A549 treated with Hydrocortisone at 1 μM for 4 hours (cell line): ENCODE results near the gene NFATC4. TPM values are rescaled to one million over a fixed set of nuclear protein-coding genes. Genes with fewer than 3 reads are reported as not detected.

Experiments
- total RNA-seq: library from RNA; stranded (reverse); fragments of 200-300 nt; extraction: Qiagen RNA extraction; gene quantifications from 5 replicates; pipeline ENCODE4 v1.2.3, GENCODE V29; 2022

Gene NFATC4
- 0.10 to 0.31 TPM (median 0.15 TPM) in 4 of 5 replicates, not detected in the other for total RNA-seq

GRCh38 chr14:24367514-24368211 is at the start of gene NFATC4:
Gene NFATC4, plus strand, starts transcription at chr14:24368184. Its CDS starts 157 bp downstream, at chr14:24368341.

GRCh38 chr14:24334431-24335291 is 33.3 kb upstream of the NFATC4 start, which contains the start of gene ADCY4:
Gene ADCY4, minus strand, starts transcription at chr14:24335071. Its CDS starts 419 bp downstream, at chr14:24334652.

GRCh38 chr14:24339284-24340151 is 28.5 kb upstream of the NFATC4 start, which contains the start of gene RIPK3:
Gene RIPK3, minus strand, starts transcription at chr14:24339991. Its CDS starts 165 bp downstream, at chr14:24339826.

GRCh38 chr14:24398653-24399446 is 30.9 kb downstream of the NFATC4 start, which contains the start of gene NYNRIN:
Gene NYNRIN, plus strand, starts transcription at chr14:24399003. Its CDS starts 244 bp downstream, at chr14:24399247.

Other genes starting within 250 kb of the NFATC4 start
- gene FITM1, start 237.5 kb upstream of the NFATC4 start, total RNA-seq = 0.13 to 0.18 TPM (median 0.14 TPM) in 3 of 5 replicates, not detected in the others
- gene PSME1, start 232.0 kb upstream of the NFATC4 start, total RNA-seq = 159 to 189 TPM (median 167 TPM) in 5 replicates
- 46.8 to 61.3 TPM (median 57.0 TPM) in 5 replicates for gene EMC9, start 226.6 kb upstream of the NFATC4 start, total RNA-seq
- 143 to 202 TPM (median 162 TPM) in 5 replicates for gene PSME2, start 221.6 kb upstream of the NFATC4 start, total RNA-seq
- gene RNF31, start 220.7 kb upstream of the NFATC4 start, total RNA-seq = 23.2 to 36.4 TPM (median 28.7 TPM) in 5 replicates
- 15.5 to 20.2 TPM (median 17.9 TPM) in 5 replicates for gene IRF9, start 206.9 kb upstream of the NFATC4 start, total RNA-seq
- gene REC8, start 196.1 kb upstream of the NFATC4 start, total RNA-seq = 2.6 to 5.9 TPM (median 4.3 TPM) in 5 replicates
- 74.1 to 86.9 TPM (median 75.7 TPM) in 5 replicates for gene IPO4, start 179.4 kb upstream of the NFATC4 start, total RNA-seq
- 61.4 to 81.2 TPM (median 65.5 TPM) in 5 replicates for gene TM9SF1, start 172.7 kb upstream of the NFATC4 start, total RNA-seq
- not detected in 5 replicates for gene TSSK4, start 162.5 kb upstream of the NFATC4 start, total RNA-seq
- gene CHMP4A, start 154.7 kb upstream of the NFATC4 start, total RNA-seq = 77.5 to 105 TPM (median 83.7 TPM) in 5 replicates
- gene MDP1, start 152.1 kb upstream of the NFATC4 start, total RNA-seq = 28.0 to 33.9 TPM (median 32.1 TPM) in 5 replicates
- 411 to 486 TPM (median 455 TPM) in 5 replicates for gene NEDD8, start 135.8 kb upstream of the NFATC4 start, total RNA-seq
- 53.0 to 66.2 TPM (median 59.0 TPM) in 5 replicates for gene GMPR2, start 135.3 kb upstream of the NFATC4 start, total RNA-seq
- gene TINF2, start 125.6 kb upstream of the NFATC4 start, total RNA-seq = 32.1 to 38.5 TPM (median 37.3 TPM) in 5 replicates
- gene TGM1, start 105.0 kb upstream of the NFATC4 start, total RNA-seq = 0.99 to 1.6 TPM (median 1.5 TPM) in 5 replicates
- 15.6 to 18.0 TPM (median 17.0 TPM) in 5 replicates for gene RABGGTA, start 96.6 kb upstream of the NFATC4 start, total RNA-seq
- gene DHRS1, start 68.4 kb upstream of the NFATC4 start, total RNA-seq = 9.8 to 11.5 TPM (median 11.2 TPM) in 5 replicates
- gene NOP9, start 68.3 kb upstream of the NFATC4 start, total RNA-seq = 13.0 to 18.8 TPM (median 16.2 TPM) in 5 replicates
- gene CIDEB, start 60.2 kb upstream of the NFATC4 start, total RNA-seq = 0.13 to 0.22 TPM (median 0.22 TPM) in 5 replicates
- gene LTB4R2, start 58.0 kb upstream of the NFATC4 start, total RNA-seq = 3.0 to 4.9 TPM (median 3.8 TPM) in 5 replicates
- 3.8 to 5.9 TPM (median 5.5 TPM) in 5 replicates for gene LTB4R, start 56.7 kb upstream of the NFATC4 start, total RNA-seq
- not detected in 5 replicates for gene ADCY4, start 33.1 kb upstream of the NFATC4 start, total RNA-seq
- not detected in 5 replicates for gene RIPK3, start 28.2 kb upstream of the NFATC4 start, total RNA-seq
- 0.22 to 0.50 TPM (median 0.36 TPM) in 5 replicates for gene NYNRIN, start 30.8 kb downstream of the NFATC4 start, total RNA-seq
- gene CBLN3, start 61.5 kb downstream of the NFATC4 start, total RNA-seq = 0.97 to 1.3 TPM (median 1.2 TPM) in 5 replicates
- gene KHNYN, start 61.8 kb downstream of the NFATC4 start, total RNA-seq = 22.5 to 30.4 TPM (median 25.8 TPM) in 5 replicates
- gene SDR39U1, start 74.6 kb downstream of the NFATC4 start, total RNA-seq = 40.1 to 54.9 TPM (median 49.1 TPM) in 5 replicates
- gene CMA1, start 140.1 kb downstream of the NFATC4 start, total RNA-seq = not detected in 5 replicates
- gene CTSG, start 208.1 kb downstream of the NFATC4 start, total RNA-seq = not detected in 5 replicates
- gene GZMH, start 241.5 kb downstream of the NFATC4 start, total RNA-seq = not detected in 5 replicates